ENCODE measurements around the gene AMIGO1.
"Not testable (repeated sequence)": the region's sequence is repeated elsewhere in the genome, so short reads cannot be mapped to it uniquely, and the experiment has no call there.

AMIGO1 gene

DNA sequence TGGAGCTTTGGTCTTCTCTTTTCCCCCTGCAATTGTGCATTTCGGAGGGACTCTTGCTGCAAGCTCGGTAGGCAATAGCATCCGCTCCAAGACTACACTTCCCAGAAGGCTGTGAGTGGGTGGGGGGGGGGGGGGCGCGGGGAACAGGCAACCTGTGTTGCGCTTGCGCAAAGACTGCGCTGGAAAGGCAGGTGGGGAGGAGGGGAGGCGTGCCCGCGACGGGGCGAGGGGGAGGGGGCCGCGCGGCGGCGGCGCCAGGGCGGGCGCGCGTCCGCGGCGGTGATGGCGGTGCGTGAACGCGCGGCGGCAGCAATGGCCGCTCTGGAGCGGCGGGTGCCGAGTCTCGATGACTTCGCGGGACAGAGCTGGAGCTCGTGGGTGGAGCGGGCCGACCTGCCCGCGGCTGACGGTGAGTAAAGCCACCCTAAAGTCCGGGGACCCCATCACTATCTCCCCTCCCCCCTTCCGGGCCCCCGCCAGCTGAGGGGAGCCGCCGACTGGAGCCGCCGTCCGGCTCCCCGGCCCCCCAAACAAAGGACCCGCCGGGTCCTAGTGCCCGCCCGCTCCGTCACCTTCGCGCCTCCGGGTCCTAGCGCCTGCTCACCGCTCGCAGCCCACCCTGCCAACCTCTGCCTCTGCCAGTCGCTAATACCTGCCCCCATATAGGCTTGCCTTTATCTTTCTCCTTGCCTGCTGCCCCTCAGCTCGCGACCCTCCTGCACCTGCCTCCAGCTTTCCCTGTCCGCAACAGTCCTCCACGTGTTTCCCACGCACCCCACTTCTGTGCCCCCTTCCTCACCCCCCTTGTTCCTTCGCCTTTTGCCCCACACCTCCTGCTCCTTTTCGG lies 25.6 kb downstream of the AMIGO1 start, which contains the start of gene ATXN7L2:
TSS of gene ATXN7L2 (plus strand) at position 234 of the 847 bp plus-strand sequence. CDS start at position 283, 49 bp downstream.
- DNase-seq (ENCODE audit: low read depth): peak; percentile 68

DNA sequence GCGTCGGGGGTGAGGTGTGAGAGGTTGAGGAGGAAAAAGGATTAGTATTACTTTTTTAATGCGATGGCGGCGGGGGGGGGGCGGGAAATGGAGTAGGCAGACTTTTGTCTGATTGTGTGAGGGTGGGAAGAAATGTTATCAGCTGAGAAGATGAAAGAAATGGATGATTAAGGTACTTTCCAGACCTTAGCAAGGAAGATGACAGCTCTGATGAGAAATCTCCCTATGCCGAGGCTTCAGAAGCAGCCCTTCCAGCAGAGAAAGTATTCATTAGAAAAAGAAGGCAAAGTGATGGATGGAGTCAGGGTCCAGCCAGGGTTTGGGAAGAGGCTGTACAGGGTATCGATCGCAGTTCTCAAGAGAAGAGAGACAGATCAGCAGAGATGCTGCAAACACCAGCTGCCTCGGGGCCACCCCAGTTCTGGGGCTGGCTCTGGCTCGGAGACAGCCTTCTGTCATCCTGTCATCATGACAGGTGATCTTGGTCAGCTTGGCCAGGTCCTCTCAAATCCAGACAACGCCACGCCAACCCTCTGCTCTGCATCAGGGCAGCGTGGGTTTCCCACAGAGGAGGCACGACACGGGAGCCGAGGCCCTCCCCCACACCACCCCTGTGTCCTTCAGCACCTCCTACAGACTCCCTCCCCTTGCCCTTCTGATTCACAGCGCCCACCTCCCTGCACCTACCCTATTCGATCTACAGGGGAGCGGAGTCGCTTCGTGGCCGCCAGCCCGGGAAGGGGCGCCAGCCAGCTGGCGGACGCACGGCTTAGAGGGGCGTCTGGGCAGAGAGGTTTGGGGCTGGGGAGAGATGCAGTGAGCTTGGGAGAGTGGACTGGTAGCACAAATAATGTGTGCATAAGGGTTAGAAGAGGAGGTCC lies 26.5 kb downstream of the AMIGO1 start:
- no peak for DNase-seq (ENCODE audit: low read depth)

DNA sequence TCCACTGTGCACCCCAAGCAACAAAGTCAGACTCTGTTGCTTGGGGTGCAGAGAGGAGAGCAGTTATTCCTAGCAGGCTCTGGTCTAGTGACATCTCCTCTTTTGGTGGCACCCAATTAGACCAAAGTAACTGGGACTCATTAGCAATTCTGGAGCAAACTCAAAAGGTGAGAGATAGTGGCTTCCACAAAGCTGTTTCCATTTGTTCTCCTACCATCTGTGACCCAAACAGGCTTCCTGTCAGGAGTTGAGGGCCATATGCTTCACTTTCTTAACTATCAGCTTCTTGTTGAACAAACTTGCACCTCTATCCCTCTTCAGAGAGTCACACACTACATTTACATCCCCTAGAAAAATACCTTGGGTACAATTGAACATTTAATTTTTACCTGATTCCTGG lies 27.3 kb downstream of the AMIGO1 start:
- no peak for DNase-seq (ENCODE audit: low read depth)

DNA sequence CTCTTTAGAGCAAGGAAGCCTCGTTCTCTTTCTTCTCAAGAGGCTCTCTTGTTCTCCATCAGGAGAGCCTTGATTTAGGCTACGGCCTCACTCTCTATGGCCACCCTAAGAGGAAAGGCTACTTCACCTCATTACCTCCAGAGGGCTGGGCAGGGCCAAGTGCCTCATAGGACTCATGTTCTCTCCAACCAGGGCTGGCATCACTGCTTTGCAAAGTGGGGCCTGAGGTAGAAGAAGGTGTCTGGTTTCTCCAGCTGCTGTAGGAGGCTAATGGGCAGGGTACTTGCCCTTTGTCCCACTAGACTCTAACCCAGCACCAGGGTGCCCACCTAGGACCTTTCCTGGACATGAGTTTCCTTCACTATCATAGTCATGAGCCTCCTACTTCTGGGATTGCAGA lies 27.9 kb downstream of the AMIGO1 start:
- DNase-seq (ENCODE audit: low read depth): no peak

DNA sequence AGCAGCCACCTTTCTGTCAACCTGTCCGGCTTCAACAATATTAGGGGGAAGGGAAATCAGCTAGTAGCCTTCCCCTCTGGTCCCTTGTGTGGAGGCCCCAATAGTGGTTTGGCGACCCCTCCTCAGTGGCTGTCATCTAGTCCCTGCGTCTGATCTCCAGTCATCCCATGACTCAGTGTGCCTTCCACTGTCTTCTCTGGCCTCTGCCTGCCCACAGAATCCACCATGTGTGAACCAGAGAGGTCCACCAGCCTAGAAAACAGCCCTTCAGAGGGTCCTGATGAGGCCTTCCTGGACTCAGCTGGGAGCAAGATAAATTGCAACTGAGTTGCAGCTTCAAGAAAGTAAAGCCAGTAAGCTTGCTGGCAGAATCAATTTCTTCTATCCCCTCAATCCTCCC lies 29.6 kb downstream of the AMIGO1 start:
- DNase-seq (ENCODE audit: low read depth): no peak

DNA sequence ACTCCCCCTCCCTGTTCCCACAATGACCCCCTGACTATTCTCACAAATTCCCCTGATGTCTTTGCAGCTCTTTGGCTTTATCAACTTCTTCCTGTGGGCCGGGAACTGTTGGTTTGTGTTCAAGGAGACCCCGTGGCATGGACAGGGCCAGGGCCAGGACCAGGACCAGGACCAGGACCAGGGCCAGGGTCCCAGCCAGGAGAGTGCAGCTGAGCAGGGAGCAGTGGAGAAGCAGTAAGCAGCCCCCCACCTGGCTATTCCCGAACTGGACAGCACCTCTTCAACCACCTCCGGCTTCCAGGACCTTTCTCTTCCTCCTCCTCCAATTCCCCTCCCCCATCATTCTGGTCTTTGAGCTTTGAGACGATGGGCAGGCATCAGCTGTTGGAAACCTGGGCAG lies 30.2 kb downstream of the AMIGO1 start:
- no peak for DNase-seq (ENCODE audit: low read depth)

DNA sequence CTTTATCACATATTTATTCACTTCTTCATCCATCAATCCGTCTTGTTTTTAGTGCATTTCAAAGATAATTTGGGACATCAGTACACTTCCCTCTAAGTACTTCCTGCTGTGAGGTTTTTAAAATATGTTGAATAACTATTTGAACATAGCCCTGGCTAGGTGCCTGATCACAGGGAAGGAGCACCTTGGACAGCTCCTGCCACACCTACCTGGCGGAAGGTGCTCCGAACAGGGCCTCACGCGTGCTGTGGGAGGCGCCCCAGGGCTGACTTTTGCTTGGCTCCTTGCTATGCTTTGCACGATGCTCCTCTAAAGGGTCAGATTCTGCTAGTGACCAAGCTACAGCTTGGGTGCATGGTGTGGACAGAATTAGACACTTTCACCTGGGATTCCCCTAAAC lies 30.7 kb downstream of the AMIGO1 start:
- no peak for DNase-seq (ENCODE audit: low read depth)

DNA sequence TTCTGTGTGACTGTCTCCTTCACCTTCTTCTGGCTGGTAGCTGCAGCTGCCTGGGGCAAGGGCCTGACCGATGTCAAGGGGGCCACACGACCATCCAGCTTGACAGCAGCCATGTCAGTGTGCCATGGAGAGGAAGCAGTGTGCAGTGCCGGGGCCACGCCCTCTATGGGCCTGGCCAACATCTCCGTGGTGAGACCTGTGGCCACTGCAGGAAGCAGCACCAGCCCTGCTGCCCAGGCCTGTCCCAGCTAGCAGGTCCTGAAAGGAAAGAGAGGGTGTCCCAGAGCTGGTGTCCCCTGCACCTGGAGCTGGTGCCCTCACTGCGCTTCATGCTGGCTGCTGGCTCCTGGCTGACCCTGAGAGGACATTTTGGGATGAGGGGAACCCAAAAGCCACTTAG lies 31.7 kb downstream of the AMIGO1 start:
- DNase-seq (ENCODE audit: low read depth): no peak

DNA sequence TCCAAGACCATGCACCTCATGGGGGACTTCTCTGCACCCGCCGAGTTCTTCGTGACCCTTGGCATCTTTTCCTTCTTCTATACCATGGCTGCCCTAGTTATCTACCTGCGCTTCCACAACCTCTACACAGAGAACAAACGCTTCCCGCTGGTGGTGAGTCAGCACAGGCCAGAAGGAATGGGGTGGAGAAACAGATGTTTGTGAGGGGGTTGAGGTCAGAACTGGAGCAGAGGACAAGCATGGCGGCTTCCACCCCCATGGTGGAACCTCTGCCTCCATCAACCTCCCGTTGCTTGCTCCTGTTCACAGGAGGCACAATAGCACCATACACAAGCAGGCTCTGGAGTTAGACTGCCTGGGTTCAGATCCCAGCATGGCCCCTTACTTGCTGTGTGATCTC lies 32.7 kb downstream of the AMIGO1 start:
- no peak for DNase-seq (ENCODE audit: low read depth)

DNA sequence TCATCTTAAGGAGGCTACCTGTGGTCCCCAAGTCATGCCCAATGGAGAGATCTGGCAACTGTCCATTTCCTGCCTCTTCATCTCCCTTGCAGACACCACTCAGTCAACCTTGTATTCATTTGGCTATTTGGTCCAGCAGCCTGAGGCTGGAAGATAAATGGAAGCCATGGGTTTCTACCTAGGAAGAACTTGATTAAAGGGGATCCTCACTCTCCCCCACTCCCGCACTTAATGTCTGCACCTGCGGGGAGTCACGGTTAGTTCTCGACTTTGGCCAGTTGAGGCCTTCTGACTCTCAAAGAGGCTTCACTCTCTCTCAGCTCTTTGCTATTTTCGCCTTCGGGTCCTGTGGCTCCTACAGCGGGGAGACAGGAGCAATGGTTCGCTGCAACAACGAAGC lies 34.3 kb downstream of the AMIGO1 start:
- no peak for DNase-seq (ENCODE audit: low read depth)

DNA sequence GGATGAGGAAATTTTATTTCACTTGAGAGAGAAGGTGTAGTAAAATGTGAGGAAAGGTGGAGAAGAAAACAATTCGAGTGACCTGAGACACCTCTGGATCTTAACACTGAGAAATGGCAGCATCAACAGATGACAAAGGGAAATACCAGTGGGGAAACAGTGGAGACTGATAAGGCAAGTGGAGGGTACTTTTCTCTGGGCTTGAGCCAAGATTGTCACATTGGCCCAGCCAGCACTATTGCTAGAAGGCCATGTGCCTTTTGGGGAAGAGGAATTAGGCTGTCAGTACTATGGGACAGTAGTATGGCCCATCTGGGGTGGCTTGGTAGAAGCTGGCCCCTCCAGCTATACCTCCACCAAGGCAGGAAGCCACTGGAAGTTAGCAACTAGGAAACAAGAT lies 34.8 kb downstream of the AMIGO1 start:
- DNase-seq (ENCODE audit: low read depth): no peak

DNA sequence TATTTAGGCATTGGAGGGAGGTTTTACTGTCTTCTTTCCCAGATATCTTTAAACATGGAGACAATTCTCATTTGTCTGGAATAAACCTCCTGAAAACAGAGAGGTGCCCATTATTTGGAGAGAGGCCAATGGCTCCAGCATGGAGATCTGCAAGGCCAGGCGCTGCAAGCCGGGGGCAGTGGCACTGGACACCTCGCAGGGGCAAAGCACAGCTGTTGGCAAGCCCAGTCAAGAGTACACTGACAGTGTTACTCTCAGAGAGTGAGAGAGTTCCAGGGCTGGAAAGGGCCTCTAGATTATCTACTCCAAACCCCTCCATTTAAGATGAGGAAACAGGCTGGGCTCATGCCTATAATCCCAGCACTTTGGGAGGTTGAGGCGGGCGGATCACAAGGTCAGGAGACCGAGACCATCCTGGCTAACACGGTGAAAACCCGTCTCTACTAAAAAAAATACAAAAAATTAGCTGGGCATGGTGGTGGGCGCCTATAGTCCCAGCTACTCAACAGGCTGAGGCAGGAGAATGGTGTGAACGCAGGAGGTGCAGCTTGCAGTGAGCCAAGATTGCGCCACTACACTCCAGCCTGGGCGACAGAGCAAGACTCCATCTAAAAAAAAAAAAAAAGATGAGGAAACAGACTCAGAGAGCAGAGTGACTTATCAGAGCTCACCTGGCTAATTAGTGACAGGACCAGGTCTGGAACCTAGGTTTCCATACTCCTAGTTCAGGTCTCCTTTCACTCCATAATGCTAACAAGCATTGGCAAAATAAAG lies 36.1 kb downstream of the AMIGO1 start:
- DNase-seq (ENCODE audit: low read depth): not testable (repeated sequence)

DNA sequence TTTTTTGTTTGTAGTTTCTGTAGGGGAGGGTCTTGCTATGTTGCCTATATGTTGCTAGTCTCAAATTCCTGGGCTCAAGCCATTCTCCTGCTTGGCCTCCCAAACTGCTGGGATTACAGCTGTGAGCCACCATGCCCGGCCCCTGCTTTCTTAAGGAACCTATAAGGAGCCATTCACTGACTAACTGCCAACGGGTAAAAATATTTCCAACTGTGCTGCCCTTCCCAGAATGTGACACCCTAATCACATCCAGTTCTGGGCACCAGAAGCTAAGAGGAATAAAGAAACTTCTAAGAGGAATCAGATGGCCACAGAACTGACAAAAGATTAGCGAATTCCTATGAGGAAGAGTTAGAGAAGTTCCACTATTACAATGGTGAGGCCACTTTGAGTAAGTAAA lies 36.7 kb downstream of the AMIGO1 start:
- DNase-seq (ENCODE audit: low read depth): no peak

DNA sequence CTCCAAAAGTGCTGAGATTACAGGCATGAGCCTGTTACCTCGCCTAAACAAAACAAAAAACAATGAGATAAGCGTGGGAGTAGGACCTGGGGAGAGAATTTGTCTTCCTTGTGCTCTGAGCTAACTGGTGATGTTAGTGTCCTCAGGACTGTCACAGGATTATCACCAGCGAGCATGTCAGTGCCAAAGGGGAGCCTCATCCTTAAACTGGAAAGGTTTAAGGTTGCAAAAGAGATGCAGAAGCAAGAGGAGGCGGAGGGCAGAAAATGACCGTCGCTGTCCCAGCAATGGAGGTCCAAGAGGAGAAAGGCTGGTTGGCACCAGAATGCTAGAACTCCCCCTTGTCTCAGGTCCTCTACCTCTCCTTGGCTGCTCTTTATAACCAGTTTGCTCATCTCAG lies 39.3 kb downstream of the AMIGO1 start:
- no peak for DNase-seq (ENCODE audit: low read depth)

DNA sequence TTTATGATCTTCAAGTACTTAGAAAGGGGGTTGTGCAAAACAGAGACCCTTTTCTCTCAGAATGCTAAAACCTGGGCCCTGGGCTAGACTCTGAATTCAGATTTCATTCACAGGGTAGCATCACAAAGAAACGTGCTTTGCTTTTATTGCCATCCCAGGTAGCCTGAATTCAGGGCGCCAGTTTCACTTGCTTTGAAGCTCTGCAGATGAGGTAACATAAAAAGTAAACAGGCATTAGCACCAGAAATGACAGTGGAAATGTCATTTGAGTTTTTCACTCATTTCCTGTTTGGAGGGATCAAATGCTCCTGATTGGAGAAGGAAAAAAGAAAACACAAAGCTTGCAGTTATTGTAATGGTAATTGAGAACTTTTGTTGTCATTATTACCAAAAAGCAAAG lies 40.6 kb downstream of the AMIGO1 start:
- no peak for DNase-seq (ENCODE audit: low read depth)

DNA sequence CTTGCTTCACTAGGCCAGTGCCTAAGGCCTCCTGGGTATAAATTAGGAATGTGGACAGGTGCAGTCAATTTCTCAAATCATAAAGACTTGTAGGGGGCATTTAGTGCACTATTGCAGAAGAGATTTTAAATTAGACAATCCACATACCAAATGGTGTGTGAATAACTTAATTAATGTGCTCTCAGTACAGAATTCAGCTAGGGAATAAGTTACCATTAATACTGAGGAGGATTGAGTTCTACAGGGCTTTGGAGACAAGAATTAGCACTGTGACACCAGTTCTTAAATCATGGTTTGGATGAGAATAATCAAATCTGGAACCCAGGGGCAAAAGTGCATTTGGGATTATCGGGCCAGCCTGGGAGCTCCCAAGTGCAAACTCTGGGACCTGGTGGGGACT lies 41.5 kb downstream of the AMIGO1 start:
- no peak for DNase-seq (ENCODE audit: low read depth)

DNA sequence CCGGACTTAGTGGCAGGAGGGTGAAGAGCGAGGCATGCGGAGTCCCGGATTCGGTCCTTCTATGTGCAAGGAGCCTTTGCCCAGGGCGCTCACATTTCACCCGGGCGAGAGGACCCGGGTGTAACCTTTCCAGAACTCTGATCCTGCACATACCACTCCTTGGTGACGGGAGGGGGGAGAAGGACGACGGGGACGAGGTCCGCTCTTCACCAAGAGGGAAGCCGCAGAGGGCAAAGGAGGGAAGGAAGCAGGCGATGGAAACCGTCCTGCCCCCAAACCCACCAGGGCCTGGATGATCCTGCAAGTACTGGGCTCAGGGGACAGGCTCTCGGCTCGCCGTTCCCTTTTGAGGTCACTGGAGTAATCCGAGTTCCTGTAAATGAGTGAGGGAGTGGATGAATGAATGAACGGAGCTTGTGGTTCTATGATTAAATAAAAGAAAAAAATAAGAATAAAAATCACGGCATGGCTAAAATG lies 42.2 kb downstream of the AMIGO1 start:
- no peak for DNase-seq (ENCODE audit: low read depth)

DNA sequence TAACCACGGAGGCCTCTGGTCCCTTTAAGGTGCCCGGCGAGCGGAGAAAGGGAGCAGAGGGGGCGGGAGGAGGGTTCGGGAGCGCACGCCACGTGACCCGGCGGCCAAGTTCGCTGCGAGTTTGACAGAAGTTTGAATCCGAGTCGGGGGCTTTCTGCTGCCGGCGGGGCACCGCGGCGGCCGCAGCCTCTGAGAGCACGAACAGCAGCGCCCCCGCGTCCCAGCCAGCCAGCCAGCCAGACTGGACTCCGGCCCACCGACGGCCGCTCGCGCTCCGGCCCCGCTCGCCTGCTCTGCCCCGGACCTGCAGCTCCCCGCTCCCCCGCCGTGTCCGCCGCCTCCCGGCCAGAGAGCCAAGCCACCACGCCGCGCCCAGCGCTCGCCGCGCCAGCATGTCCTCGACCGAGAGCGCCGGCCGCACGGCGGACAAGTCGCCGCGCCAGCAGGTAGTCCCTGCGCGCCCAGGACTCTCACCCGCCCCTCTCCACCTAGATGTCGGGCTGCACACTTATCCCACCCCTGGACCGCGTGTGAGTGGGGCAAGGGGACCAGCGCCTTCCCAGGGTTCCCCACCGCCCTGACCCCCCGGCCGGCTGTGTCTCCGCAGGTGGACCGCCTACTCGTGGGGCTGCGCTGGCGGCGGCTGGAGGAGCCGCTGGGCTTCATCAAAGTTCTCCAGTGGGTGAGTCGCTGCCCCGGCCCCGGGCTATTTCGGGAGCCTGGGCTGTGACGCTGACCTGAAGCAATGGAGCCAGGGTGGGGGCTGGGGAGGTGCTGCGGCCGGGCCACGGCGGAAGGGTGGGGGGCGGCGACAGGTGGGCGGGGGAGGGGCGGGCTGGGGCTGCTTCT lies 42.9 kb downstream of the AMIGO1 start, which contains the start of gene SYPL2:
TSS of gene SYPL2 (plus strand) at position 95 of the 849 bp plus-strand sequence. CDS start at position 393, 298 bp downstream.
- DNase-seq (ENCODE audit: low read depth): no peak

DNA sequence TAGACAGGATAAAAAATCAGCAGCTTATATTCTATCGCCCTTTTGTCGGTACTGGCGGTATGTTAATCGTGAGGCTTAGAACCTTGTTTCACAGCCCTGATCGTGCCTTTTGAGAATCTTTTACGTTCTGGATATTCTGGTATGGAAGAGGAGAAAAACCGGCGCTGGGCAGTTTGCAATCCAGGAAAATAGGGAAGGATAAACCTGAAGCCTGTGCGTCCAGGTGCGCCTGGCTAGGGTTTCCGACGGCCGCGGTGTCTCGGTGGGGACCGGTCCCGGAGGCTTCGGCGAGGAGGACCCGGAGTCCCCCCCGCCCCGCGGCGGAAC lies 43.4 kb downstream of the AMIGO1 start:
- no peak for DNase-seq (ENCODE audit: low read depth)

DNA sequence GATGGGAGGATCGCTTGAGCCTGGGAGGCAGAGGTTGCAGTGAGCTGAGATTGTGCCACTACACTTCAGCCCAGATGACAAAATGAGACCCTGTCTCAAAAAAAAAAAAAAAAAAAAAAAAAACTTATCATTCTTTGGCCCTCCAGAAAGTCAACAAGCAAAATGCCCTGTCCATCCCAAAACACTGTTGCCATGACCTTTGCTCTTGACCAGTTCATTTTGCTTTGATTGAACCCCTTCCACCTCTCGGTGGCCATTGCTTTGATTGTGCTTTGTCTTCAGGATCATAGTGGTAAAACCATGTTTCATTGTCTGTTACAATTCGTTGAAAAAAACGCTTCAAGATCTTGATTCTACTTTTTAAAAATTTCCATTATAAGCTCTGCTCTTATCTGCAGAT lies 51.7 kb downstream of the AMIGO1 start:
- DNase-seq (ENCODE audit: low read depth): no peak

DNA sequence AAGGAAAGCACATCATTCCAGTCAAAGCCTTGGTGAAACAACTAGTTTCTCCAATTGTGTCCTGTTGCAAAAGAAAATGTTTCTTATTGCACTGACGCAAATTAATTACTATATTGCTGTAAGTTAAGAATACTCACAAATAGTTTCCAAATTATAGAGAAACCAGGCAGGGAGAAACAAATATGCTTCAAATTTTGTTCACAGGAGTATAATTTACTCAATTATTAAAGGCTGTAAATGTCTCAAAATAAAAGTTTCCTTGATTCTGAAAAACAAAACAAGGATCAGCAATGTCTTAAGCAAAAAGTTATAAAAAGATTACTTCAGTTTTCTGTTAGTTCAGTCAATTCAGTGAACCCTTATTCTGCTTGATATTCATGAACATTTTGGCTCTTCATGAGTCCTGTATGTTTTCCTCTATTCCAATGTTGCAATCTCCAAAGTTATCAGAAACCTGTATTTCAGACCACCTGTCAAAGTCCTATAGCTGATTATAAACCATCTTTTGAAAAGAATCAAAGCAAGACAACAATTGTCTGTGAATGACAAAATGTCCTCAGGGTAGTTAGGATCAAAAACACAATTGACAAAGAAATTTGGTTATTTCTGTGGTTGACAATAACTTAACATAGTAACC lies 54.9 kb downstream of the AMIGO1 start:
- no peak for DNase-seq (ENCODE audit: low read depth)
